RWPE2 (cell line): ENCODE data around the gene SLC16A13.

Source experiments
- ATAC-seq: fragments of 200-7000 bp; cut with Tn5 transposase; 3 replicates; pipeline ENCODE4 v1.9.1; 2021; ENCODE audit warnings: low read depth
- DNase-seq: peaks from one replicate; pipeline ENCODE4 v3.0.0-alpha.2; 2020; ENCODE audit warnings: low spot score
- H3K27ac ChIP-seq: fragments of 450-650 bp; 2 replicates; pipeline ENCODE4 v1.5.1; 2017; ENCODE audit warnings: mild to moderate bottlenecking; ENCODE audit not compliant: poor library complexity, severe bottlenecking
- H3K27me3 ChIP-seq: fragments of 250-450 bp; sonication (Bioruptor Pico); 2 replicates; pipeline ENCODE4 v1.5.1; 2021; ENCODE audit warnings: mild to moderate bottlenecking, moderate library complexity; ENCODE audit not compliant: insufficient read depth, poor library complexity, severe bottlenecking
- H3K36me3 ChIP-seq: fragments of 250-450 bp; sonication (Bioruptor Pico); 2 replicates; pipeline ENCODE4 v1.5.1; 2020; ENCODE audit warnings: low read depth, mild to moderate bottlenecking, moderate library complexity
- H3K4me1 ChIP-seq: fragments of 250-450 bp; sonication (Bioruptor Pico); 2 replicates; pipeline ENCODE4 v1.5.1; 2021; ENCODE audit warnings: mild to moderate bottlenecking, moderate library complexity; ENCODE audit not compliant: insufficient read depth, poor library complexity, severe bottlenecking
- H3K4me3 ChIP-seq: fragments of 250-450 bp; sonication (Bioruptor Pico); 2 replicates; pipeline ENCODE4 v1.5.1; 2021; ENCODE audit warnings: mild to moderate bottlenecking, moderate library complexity; ENCODE audit not compliant: severe bottlenecking
- H3K9me3 ChIP-seq: fragments of 250-450 bp; sonication (Bioruptor Pico); 2 replicates; pipeline ENCODE4 v1.5.1; 2021; ENCODE audit warnings: mild to moderate bottlenecking, moderate library complexity; ENCODE audit not compliant: severe bottlenecking
- TF ChIP-seq, protein P1 (sequence below): fragments of 450-650 bp; IDR thresholded peaks from one replicate; pipeline ENCODE4 v1.5.1; 2017; ENCODE audit warnings: mild to moderate bottlenecking, moderate library complexity; ENCODE audit not compliant: poor library complexity, severe bottlenecking

Gene SLC16A13

GRCh38 chr17:7027335-7027734 lies 8.5 kb upstream of the SLC16A13 start:
- ATAC-seq (no peak), DNase-seq (no peak)
- TF ChIP-seq, protein P1, sequence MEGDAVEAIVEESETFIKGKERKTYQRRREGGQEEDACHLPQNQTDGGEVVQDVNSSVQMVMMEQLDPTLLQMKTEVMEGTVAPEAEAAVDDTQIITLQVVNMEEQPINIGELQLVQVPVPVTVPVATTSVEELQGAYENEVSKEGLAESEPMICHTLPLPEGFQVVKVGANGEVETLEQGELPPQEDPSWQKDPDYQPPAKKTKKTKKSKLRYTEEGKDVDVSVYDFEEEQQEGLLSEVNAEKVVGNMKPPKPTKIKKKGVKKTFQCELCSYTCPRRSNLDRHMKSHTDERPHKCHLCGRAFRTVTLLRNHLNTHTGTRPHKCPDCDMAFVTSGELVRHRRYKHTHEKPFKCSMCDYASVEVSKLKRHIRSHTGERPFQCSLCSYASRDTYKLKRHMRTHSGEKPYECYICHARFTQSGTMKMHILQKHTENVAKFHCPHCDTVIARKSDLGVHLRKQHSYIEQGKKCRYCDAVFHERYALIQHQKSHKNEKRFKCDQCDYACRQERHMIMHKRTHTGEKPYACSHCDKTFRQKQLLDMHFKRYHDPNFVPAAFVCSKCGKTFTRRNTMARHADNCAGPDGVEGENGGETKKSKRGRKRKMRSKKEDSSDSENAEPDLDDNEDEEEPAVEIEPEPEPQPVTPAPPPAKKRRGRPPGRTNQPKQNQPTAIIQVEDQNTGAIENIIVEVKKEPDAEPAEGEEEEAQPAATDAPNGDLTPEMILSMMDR = no peak
- H3K9me3 ChIP-seq = no peaks in the 10 kb centered on the region
- H3K27me3 ChIP-seq = no peaks in the 10 kb centered on the region
- H3K4me1 ChIP-seq = no peaks in the 10 kb centered on the region
- H3K4me3 ChIP-seq = no peak overlapping the region
- H3K27ac ChIP-seq = no peak overlapping the region
- no peaks in the 10 kb centered on the region for H3K36me3 ChIP-seq

- TF ChIP-seq, protein P1 = no peak
- Histone ChIP-seq H3K9me3 (no peaks in the 10 kb centered on the region), H3K27me3 (no peaks in the 10 kb centered on the region), H3K27ac (no peak overlapping the region), H3K4me3 (no peak overlapping the region), H3K4me1 (no peaks in the 10 kb centered on the region), H3K36me3 (no peaks in the 10 kb centered on the region)
- DNase-seq (no peak), ATAC-seq (no peak)
These were observed 6.7 kb upstream of the SLC16A13 start for GRCh38 chr17:7029096-7029495.

- Histone ChIP-seq H3K4me3 (no peak overlapping the region), H3K27ac (no peak overlapping the region), H3K4me1 (no peaks in the 10 kb centered on the region), H3K9me3 (no peaks in the 10 kb centered on the region), H3K27me3 (no peaks in the 10 kb centered on the region), H3K36me3 (no peaks in the 10 kb centered on the region)
- DNase-seq (no peak), ATAC-seq (no peak)
- TF ChIP-seq, protein P1 = no peak
These were observed 6.2 kb upstream of the SLC16A13 start for GRCh38 chr17:7029659-7030058.

DNA sequence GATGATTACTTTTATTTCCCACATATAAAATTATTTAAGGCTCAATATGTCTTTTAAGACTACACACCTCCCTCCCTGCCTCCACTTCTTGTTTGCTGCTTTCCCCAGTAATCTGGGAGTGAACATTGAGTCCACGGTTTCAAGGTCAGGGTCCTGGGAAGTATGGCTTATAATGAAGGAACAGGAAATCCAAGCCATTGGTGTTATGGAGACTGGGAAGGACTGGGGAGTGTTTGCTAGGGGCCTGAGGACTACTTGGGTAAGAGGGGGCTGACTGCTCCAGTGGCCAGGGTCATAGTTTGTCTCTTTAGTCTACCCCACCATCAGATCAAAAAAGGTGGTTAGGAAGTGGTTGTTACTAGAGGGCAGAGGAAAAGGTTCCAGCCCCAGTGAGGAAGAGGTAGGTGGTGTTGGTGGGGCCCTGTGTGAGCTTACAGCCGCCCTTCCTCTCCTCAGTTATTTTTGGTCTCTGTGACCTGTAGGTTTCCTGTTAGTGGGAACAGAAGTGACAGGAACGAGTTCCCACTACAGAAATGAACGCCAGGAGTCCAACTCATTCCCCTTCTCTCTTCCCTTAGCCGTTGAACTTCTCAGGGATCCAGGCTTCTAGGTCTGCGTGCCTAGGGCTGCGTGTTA lies 742 bp upstream of the SLC16A13 start:
- TF ChIP-seq, protein P1 = no peak
- DNase-seq (no peak), ATAC-seq (no peak)
- Histone ChIP-seq H3K9me3 (no peaks in the 10 kb centered on the region), H3K4me1 (peaks cover 3% of the 10 kb centered on the region), H3K27me3 (no peaks in the 10 kb centered on the region), H3K4me3 (peak overlapping the region; percentile 46), H3K27ac (peak overlapping the region; percentile 76), H3K36me3 (no peaks in the 10 kb centered on the region)
